NCI-H146 treated with DMSO at 0.1 percent for 48 hours (cell line): ENCODE measurements around the gene OSBPL7.

ENCODE experiments used
- DNase-seq: peaks from one replicate; lab custom pipeline; 2025; ENCODE audit not compliant: unreplicated experiment; lab: John Stamatoyannopoulos, UW

OSBPL7 gene

DNA sequence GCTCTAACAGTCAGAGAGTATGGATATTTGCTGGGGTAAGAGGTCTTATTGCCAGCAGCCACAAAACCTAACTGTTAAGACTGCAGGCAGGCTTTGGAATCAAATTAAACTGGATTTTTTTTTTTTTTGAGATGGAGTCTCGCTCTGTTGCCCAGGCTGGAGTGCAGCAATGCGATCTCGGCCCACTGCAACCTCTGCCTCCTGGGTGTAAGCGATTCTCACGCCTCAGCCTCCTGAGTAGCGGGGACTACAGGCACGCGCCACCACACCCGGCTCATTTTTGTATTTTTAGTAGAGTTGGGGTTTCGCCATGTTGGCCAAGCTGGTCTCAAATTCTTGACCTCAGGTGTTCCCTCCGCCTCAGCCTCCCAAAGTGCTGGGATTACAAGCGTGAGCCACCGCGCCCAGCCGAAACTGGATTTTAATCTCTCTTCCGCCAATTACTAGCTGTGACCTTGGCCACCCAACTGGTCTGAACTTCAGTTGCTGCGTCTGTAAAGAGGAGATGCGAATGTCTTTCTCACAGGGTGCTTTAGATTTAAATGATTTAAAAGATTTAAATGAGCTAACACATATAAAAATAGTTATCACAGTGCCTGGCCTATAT, 8.9 kb upstream of the OSBPL7 start:
- DNase-seq, result no peak

GRCh38 chr17:47829870-47830269, 8.3 kb upstream of the OSBPL7 start:
- DNase-seq, result no peak

GRCh38 chr17:47823519-47823918, 1.9 kb upstream of the OSBPL7 start:
- no peak for DNase-seq

GRCh38 chr17:47822785-47823184, 1.2 kb upstream of the OSBPL7 start:
- DNase-seq, result no peak

- no peak for DNase-seq
Measured at GRCh38 chr17:47821031-47821423, 567 bp downstream of the OSBPL7 start.

DNA sequence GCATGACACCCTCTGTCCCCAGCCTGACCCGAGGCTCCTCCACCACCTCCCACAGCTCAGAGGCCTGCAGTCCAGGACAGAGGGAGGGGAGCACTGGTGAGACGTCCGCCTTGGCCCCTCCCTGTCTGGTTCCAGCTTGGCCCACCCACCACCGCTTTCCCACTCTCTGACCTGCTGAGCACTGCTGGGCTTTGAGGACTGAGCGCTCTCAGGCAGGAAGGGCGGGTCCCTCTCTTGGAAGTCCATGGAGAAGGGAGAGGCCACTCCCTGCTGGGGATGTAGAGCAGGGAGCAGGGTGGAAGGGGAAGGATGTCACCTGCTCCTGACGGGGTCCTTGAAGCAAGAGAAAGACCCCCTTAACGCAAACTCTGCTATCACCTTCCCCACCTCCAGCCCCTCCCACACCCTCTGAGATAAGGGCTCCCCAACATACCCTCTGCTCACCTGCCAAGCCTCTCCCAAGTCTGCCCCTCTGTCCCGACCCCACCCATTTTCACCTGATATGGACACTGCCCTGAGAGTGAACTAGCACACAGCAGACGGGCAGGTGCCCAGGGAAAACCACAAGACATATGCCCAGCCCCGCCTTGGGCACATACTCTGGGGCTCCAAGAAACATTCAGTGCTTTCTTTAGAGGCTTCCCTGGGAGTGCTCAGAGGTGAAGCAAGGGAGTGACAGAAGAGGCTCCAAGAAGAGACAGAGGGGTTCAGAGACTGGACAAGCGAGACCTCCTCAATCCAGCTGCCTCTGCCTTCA, 1.4 kb downstream of the OSBPL7 start:
- DNase-seq, result no peak

- no peak for DNase-seq
Measured at GRCh38 chr17:47819475-47819874, 2.1 kb downstream of the OSBPL7 start.

DNA sequence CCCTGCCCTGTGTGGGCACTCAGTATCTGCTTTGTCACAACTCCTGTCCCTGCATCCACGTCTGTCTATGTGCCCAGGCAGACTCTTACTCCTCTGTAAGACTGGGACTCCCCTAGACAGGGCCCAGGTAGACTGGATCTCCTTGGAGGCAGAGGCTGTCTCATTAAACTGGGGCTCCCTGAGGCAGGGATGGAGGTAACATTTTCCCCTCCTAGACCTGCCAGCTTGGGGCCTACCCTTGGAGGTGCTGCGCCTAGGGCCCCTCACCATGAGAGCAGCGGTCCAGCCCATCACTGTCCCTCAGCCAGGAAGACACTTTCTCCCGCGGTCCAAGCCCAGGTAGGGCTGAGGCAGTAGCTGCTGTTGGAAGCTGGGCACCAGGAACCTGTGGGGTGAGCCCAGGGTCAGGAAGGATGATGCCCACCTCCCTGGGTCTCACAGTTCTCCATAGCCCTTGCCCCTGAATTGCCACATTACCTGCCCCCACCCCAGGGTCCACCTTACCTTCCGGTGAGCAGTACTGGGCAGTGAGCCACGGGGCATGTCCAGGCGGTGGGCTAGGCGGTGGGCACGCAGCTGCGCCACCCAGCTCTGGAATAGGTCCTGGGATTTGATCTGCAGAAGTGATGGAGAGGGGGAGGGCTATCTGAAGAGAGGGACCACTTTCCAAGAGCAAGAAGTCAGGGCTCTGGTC, 3.4 kb downstream of the OSBPL7 start:
- DNase-seq, result no peak

GRCh38 chr17:47816947-47817346, 4.6 kb downstream of the OSBPL7 start:
- no peak for DNase-seq

DNA sequence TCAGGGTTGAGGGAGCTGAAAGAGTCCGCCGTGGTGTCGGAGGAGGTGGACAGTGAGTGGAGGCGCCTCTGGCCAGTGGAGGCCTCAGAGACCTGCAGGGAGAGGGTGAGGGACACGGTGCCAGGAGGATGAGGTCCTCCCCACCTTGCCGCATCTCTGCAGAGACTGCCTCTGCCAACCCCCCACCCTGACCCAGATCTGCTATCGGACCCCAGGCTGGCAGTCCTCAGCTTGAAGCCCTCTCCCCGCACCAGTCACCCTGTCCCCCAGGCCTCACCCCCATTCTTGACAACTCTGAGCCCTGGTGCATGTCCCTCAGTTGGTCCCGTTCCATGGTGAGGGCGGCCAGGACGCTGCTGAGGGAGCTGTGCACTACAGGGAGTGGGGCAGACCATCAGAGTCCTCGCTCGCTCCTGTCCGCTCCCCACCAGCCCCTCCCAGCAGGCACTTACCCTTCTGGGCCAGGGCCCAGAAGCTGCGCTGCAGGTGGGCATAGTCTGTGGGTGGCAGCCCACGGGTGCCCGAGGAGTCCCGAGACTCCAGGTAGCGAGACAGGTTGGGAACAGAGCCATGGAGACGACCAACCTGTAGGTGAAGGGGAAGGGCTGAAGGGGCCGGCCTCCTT, 5.4 kb downstream of the OSBPL7 start:
- DNase-seq, result no peak

- no peak for DNase-seq
Measured at GRCh38 chr17:47815106-47815918, 6.3 kb downstream of the OSBPL7 start.

DNA sequence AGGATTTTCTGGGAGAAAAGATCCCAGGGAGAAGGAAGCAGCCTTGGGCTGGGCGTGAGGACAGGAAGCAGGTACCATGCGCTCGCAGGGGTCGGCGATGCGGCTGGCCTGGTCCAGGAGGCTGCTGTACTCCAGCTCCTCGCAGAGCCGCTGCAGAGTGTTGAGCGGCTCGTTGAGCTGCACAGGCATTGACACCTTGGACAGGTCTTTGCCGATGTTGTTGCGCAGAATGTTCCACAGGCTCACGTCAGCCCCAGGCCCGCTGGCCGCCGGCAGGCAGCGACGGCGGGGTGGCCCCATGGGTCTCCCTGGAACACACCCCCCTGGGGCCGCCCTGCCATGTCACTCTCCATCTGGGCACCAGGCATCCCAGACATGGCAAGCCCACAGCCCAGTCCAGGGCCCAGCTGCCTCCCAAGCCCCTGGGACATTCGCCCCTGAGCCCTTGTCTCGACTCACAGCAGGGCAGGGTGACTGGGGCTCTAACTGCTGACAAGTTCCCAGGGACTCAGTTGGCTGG, 8.0 kb downstream of the OSBPL7 start:
- no peak for DNase-seq

DNA sequence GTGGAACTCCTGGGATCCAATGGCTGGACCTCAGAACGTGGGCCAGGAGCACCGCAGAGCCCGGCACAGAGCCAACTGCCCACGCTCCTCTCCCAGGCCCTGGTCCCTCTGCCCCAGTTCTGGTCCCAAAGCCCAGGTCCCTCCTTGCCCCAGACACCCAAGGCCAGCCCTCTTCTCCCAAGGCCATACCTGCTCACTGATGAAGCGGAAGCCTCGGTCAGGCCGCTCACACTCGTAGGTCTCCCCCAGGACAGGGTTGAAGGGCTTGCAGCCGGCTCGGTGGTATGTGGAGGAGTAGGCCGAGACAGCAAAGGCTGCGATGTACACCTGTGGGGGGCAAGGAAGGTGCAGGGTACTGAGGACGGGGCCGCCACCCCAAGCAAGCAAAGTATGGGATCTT, 8.5 kb downstream of the OSBPL7 start:
- DNase-seq, result no peak

DNA sequence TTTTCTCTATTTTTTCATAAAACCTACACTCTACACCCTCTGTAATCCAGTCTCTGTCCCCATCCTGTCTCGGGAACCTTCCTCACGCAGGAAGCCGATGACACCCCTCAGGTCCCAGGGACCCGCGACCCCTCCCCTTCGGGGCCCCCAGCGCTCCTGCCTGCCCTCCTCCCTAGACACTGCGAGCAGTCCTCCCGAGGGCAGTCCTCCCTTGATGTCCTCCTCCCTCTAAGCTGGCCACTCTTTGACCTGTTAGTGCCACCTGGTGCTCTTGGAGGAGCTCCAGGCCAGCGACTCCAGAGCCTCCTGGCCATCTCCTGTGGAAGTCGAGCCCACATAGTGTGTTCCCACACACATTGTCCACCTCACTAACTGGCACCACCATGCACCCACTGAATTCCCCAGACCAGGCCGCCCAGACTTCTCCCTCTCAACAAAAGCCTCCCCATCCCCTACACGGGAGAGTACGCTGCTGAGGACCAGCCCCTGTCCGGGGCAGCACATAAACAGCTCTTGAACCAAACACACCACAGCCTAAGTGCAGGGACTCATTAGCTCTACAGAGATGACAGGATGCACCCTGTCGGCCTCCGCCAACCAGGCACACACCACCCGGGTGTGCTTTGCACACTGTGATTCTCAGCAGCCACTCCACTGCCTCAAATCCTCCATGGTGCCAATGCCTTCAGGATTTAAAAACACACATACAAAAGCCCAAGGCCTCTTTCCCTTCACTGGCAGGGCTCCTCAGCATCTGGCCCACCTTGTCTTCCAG, 9.3 kb downstream of the OSBPL7 start:
- DNase-seq, result no peak

DNA sequence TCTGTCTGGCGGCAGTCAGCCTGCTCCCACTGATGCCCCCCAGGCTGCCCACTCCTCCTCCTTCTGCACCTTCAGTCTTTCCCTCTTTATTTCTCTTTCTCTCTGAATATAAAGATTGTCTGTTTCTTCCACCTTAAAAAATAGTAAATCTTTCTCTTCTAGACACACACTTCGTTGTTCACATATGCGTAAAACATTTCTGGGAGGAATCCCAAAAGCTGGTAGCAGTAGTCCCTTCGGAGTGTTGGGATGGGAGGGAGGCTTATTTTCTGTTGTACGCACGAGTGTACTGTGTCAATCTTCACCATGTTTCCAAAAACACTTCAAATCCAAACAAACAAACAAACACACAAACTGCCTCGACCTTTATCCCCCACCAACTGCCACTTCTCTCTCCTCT, 9.9 kb downstream of the OSBPL7 start:
- DNase-seq, result no peak

- no peak for DNase-seq
Measured at GRCh38 chr17:47810901-47811635, 10.5 kb downstream of the OSBPL7 start.

DNA sequence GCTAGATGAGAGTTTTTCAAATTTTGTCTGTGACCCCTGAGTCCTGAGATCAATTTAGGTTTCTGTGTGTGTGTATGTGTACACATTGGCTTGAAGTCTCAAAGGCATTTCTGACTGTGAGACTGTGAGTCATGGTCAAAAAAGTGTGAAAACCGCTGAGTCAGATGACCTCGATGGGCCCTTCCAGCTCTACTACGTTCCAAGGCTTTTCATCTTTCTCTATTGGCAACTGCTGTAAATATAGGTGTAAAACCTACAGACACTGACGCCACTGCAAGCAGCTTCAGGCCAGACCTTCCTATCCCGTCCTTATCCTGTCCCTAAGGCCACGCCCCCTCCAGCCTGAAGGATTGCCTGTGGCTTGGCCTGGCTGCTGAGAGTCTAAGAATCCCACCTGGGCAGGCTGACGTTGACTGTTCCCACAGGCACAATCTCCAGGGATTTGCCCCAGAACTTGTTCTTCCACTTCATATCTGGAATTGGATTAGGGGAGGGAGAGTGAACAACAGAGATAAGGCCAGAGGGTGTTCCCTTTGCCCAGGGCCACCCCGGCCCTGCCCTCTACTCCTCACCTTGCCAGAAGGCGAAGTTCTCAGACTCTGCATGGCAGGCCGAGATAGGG, 11.3 kb downstream of the OSBPL7 start:
- no peak for DNase-seq

- DNase-seq, result no peak
Measured at GRCh38 chr17:47808830-47809480, 12.6 kb downstream of the OSBPL7 start.
